KOPT-K1 (cell line): ENCODE results near the gene ZNF467.

Experiments used
- H3K27ac ChIP-seq: fragments of 200-600 bp; sonication (generic); 2 replicates; pipeline ENCODE4 v1.5.1; 2016; ENCODE audit warnings: antibody characterized with exemption, mild to moderate bottlenecking, low read depth, low read length; ENCODE audit not compliant: poor library complexity, severe bottlenecking
- H3K36me3 ChIP-seq: fragments of 200-600 bp; sonication (generic); 2 replicates; pipeline ENCODE4 v1.5.1; 2017; ENCODE audit warnings: antibody characterized with exemption, mild to moderate bottlenecking, low read length, moderate library complexity; ENCODE audit not compliant: insufficient read depth
- H3K9me3 ChIP-seq: fragments of 200-600 bp; sonication (generic); 2 replicates; pipeline ENCODE4 v1.5.1; 2017; ENCODE audit warnings: antibody characterized with exemption, low read length, mild to moderate bottlenecking; ENCODE audit not compliant: insufficient read depth, poor library complexity, severe bottlenecking

The ZNF467 gene

DNA sequence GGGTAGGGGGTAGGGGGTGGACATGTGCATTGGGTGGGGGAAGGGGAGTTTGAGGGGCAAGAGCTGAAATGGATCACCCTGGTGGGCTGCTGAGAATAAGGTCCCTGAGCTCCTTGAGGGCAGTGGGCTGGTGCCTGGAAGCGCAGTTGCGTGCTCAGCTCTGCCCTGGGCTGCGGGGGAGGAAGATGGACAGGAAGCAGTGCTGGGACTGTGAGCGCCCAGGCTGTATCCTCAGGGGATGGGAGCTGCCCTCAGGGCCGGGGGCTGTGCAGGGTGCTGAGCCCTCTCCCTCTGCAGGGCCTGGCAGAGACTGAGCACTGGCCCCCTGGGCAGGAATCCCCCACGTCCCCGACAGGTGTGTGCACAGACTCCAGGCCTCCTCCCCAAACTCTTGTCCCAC lies 24.4 kb upstream of the ZNF467 start:
- Histone ChIP-seq H3K27ac (no peak overlapping the region), H3K36me3 (no peaks in the 10 kb centered on the region), H3K9me3 (no peaks in the 10 kb centered on the region)

- Histone ChIP-seq H3K27ac (no peak overlapping the region), H3K9me3 (no peaks in the 10 kb centered on the region), H3K36me3 (no peaks in the 10 kb centered on the region)
Measured at GRCh38 chr7:149796287-149796860, 23.0 kb upstream of the ZNF467 start.

GRCh38 chr7:149795126-149795525 lies 21.7 kb upstream of the ZNF467 start:
- Histone ChIP-seq H3K27ac (no peak overlapping the region), H3K9me3 (no peaks in the 10 kb centered on the region), H3K36me3 (no peaks in the 10 kb centered on the region)

- no peak overlapping the region for H3K27ac ChIP-seq
- H3K9me3 ChIP-seq = no peaks in the 10 kb centered on the region
- H3K36me3 ChIP-seq = no peaks in the 10 kb centered on the region
Measured at GRCh38 chr7:149794661-149795060, 21.3 kb upstream of the ZNF467 start.

GRCh38 chr7:149793261-149793660 lies 19.9 kb upstream of the ZNF467 start:
- H3K36me3 ChIP-seq = no peaks in the 10 kb centered on the region
- no peak overlapping the region for H3K27ac ChIP-seq
- H3K9me3 ChIP-seq = no peaks in the 10 kb centered on the region

DNA sequence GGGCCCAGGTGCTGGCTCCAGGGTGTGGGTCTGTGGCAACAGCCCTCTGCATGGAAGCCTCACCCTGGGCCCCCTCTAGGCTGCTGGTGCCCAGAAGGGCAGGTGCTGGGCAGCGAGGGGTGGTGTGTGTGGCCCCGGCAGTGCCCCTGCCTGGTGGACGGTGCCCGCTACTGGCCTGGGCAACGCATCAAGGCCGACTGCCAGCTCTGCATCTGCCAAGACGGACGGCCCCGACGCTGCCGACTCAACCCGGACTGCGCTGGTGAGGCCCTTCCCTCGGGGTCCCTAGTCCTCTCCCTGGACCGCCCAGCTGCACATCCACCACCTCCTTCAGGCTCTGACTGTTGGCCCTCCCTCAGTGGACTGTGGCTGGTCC lies 18.8 kb upstream of the ZNF467 start:
- no peak overlapping the region for H3K27ac ChIP-seq
- H3K9me3 ChIP-seq = no peaks in the 10 kb centered on the region
- H3K36me3 ChIP-seq = no peaks in the 10 kb centered on the region

DNA sequence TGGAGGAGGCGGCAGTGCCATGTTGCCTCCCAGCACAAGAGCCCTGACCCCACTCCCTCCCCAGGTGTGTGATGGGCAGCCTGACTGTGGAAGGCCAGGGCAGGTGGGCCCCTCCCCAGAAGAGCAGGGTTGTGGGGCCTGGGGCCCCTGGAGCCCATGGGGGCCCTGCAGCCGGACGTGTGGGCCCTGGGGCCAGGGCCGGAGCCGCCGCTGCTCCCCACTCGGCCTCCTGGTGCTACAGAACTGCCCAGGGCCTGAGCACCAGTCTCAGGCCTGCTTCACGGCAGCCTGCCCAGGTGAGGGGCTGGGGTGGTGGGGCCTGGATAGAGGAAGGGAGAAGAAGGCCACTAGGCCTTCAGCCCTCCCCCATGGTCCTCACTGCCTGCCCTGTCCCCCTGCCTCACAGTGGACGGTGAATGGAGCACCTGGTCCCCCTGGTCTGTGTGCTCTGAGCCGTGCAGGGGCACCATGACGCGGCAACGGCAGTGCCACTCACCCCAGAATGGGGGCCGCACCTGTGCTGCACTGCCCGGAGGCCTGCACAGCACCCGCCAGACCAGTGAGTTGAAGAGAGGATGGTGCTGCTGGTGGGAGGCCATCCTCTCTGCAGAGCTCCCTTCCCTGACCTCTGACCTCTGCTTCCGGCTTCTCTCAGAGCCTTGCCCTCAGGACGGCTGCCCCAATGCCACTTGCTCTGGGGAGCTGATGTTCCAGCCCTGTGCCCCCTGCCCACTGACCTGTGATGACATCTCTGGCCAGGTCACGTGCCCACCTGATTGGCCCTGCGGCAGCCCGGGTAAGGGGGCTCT lies 18.2 kb upstream of the ZNF467 start:
- H3K27ac ChIP-seq = no peak overlapping the region
- no peaks in the 10 kb centered on the region for H3K9me3 ChIP-seq
- H3K36me3 ChIP-seq = no peaks in the 10 kb centered on the region

DNA sequence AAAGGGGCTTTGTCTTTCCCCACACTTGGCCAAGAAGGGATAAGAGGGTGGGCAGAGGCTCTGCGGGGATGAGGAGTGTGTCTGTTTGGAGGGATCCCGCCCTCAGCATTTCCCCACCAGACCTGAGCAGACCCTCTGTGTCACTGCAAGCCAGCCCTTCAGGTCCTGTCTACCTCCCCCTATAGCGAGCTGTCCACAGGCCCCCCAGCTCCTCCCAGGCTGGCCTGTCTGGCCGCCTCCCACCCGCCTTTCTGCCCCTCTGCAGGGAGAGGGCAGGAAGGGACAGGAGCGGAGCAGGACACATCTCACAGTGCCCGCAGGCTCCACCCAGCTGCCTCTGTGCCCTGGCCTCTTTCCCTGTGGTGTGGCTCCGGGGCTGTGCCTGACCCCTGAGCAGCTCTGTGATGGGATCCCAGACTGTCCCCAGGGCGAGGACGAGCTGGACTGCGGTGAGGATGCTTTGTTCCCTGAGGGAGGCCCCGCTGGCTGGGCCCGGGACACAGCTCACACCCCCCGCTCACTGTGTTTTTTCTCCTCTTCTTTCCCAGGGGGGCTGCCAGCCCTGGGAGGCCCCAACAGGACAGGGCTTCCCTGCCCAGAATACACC lies 17.5 kb upstream of the ZNF467 start:
- no peak overlapping the region for H3K27ac ChIP-seq
- H3K9me3 ChIP-seq = no peaks in the 10 kb centered on the region
- no peaks in the 10 kb centered on the region for H3K36me3 ChIP-seq

- Histone ChIP-seq H3K27ac (no peak overlapping the region), H3K9me3 (no peaks in the 10 kb centered on the region), H3K36me3 (no peaks in the 10 kb centered on the region)
Measured at GRCh38 chr7:149790146-149790548, 16.8 kb upstream of the ZNF467 start.

DNA sequence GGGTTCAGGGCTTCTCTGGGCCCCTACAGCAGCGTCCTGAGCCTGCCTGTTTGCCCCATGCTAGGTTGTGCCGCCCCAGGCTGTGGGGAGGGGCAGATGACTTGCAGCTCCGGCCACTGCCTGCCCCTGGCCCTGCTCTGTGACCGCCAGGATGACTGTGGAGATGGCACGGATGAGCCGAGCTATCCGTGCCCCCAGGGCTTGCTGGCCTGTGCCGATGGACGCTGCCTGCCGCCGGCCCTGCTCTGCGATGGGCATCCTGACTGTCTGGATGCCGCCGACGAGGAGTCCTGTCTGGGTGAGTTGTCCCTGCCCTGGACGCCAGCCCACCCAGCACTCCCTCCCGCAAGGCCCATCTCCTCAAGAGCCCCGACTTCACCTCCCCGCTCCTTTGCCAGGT lies 15.7 kb upstream of the ZNF467 start:
- Histone ChIP-seq H3K9me3 (no peaks in the 10 kb centered on the region), H3K36me3 (no peaks in the 10 kb centered on the region), H3K27ac (no peak overlapping the region)

DNA sequence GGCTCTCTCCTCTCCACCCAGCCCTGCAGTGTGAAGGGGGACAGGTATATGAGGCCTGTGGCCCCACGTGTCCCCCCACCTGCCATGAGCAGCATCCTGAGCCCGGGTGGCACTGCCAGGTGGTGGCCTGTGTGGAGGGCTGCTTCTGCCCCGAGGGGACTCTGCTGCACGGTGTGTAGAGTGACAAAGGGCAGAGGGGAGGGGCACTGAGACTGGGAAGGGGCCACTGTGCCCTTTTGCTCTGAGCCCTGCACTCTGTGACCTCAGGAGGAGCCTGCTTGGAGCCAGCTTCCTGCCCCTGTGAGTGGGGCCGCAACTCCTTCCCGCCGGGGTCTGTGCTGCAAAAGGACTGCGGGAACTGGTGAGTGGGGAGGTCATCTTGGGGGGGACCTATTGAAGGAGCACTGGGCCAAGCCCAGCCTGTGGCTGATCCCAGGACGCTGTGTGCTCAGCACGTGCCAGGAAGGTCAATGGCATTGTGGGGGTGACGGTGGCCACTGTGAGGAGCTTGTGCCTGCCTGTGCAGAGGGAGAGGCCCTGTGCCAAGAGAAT lies 15.0 kb upstream of the ZNF467 start:
- Histone ChIP-seq H3K36me3 (no peaks in the 10 kb centered on the region), H3K9me3 (no peaks in the 10 kb centered on the region), H3K27ac (no peak overlapping the region)

DNA sequence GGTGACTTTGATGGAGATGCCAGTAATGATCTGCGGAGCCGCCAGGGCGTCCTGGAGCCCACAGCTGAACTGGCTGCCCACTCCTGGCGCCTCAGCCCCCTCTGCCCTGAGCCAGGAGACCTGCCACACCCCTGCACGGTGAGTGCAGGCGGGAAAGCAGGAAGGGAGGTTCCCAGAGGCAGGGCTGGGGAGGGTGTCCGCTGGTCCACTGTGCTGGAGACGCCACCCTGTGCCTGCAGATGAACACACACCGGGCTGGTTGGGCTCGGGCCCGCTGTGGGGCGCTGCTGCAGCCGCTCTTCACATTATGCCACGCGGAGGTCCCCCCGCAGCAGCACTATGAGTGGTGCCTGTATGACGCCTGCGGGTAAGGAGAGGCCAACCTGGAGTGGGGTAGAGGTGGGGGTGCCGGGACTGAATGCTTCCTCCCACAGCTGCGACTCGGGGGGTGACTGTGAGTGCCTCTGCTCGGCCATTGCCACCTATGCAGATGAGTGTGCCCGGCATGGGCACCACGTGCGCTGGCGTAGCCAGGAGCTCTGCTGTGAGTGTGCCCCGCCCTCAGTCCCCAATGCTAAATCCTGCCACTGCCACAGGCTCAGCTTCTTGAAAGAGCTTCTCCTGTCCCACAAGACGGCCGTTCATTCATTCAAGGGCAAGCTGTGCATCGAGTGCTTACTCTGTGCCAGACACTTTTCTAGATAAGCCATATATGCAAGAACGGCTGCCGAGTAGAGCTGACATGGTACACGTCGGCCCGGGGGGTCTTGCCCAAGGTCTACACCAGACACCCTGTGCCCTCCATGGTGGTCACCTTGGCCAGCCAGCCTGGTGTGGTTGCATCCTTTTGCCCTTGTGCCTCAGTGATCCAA lies 14.3 kb upstream of the ZNF467 start:
- Histone ChIP-seq H3K9me3 (no peaks in the 10 kb centered on the region), H3K27ac (no peak overlapping the region), H3K36me3 (no peaks in the 10 kb centered on the region)

DNA sequence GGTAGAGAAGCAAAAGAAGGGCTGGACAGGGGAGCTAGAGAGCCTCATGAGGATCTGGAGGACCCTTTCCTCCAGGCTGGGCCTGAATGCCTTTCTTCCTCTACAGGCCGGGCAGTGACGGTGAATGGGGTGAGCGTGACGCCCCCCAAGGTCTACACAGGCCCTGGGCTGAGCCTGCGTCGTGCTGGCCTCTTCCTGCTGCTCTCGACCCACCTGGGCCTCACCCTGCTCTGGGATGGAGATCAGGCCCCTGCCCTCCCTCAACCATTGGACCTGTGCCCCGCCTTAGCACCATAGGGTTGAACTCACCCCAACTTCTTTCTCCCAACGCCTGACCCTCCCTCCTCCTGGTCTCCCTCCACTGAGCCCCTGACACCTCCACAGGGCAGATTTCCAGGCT lies 12.6 kb upstream of the ZNF467 start:
- H3K9me3 ChIP-seq = no peaks in the 10 kb centered on the region
- no peaks in the 10 kb centered on the region for H3K36me3 ChIP-seq
- no peak overlapping the region for H3K27ac ChIP-seq

DNA sequence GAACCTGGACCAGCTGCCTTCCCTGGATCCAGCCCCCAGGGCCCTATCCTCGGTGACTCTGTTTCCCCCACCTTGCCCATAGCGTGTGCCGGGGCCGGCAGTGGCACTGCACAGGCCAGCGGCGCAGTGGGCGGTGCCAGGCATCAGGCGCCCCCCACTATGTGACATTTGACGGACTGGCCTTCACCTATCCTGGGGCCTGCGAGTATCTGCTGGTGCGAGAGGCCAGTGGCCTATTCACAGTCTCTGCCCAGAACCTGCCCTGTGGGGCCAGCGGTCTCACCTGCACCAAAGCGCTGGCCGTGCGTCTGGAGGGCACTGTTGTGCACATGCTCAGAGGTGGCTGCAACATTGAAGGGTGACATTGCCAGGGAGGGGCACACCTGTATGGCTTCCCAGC lies 12.0 kb upstream of the ZNF467 start:
- H3K9me3 ChIP-seq = no peaks in the 10 kb centered on the region
- H3K36me3 ChIP-seq = no peaks in the 10 kb centered on the region
- H3K27ac ChIP-seq = no peak overlapping the region

DNA sequence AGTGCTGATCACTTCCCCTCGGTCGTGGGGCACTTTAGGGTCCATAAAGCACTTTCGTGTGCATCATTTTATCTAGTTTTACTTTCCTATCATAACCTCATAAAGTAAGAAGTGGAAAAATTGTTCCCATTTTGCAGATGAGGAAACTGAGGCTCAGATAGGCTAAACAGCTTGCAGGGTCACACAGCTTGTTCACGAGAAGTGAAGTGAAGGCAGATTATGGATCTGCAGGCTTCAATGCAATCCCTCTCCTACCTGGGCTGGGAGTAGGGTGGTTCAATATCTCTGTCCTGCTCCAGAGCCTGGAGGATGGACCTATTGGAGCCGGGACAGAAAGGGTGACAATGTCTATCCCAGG lies 10.8 kb upstream of the ZNF467 start:
- Histone ChIP-seq H3K9me3 (no peaks in the 10 kb centered on the region), H3K27ac (no peak overlapping the region), H3K36me3 (no peaks in the 10 kb centered on the region)
